GM18526 (cell line): ENCODE measurements around the gene ZNRF3.

Experiments
- POLR2A ChIP-seq: IDR thresholded peaks from 3 replicates; pipeline ENCODE4 v1.6.1; 2011; ENCODE audit not compliant: insufficient read length; ENCODE audit errors: extremely low read depth

Gene ZNRF3

GRCh38 chr22:29074276-29074772, 191.0 kb downstream of the ZNRF3 start:
- no peak for TF ChIP-seq POLR2A

DNA sequence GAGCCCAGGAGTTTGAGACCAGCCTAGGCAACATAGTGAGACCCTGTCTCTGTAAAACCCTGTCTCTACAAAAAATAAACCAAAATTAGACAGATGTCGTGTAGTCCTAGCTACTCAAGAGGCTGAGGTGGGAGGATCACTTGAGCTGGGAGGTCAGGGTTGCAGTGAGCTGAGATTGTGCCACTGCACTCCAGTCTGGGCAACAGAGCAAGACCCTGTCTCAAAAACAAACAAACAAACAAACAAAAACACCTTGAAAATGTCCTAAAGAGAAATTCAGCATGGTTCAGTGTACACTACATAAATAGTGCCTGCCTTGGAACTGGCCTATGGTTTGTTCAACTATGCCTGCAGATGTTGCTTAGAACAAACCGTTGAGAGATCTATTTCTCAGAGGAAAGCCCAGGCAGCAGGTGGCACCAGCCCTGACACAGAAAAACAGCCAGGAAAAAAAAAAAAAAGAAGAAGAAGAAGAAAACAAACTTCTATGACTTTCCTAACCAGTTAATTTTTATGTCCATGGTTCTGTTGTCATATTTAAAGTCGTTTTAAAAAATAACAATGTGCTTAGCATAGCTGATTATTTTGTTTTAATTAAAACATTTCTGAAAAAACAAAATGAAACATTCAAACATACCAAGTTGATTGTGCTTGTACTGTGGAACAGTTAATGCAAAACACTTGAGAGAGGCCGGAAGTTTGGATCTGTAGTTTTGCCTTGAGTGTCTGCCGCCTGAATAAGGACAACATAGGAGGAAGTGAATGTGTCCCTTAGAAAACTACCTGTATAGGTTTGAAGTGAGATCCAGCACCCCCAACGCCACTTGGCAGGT, 194.9 kb downstream of the ZNRF3 start:
- TF ChIP-seq POLR2A: no peak

DNA sequence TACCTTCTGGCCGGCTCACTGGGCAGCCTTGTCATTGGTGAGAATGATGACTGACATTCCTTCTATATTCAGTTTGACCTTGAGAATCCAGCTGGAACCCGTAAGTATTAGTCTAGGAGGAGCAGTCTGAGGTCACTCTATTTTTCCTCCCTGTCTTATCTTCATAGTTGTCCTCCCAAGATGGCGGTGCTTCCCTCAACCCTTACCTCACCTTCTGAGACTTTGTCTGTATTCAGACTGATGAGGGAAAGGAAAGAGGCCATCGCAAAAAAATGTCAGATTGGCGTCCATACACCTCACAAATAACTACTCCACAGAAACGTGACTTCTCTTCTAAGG, 195.5 kb downstream of the ZNRF3 start:
- no peak for TF ChIP-seq POLR2A

DNA sequence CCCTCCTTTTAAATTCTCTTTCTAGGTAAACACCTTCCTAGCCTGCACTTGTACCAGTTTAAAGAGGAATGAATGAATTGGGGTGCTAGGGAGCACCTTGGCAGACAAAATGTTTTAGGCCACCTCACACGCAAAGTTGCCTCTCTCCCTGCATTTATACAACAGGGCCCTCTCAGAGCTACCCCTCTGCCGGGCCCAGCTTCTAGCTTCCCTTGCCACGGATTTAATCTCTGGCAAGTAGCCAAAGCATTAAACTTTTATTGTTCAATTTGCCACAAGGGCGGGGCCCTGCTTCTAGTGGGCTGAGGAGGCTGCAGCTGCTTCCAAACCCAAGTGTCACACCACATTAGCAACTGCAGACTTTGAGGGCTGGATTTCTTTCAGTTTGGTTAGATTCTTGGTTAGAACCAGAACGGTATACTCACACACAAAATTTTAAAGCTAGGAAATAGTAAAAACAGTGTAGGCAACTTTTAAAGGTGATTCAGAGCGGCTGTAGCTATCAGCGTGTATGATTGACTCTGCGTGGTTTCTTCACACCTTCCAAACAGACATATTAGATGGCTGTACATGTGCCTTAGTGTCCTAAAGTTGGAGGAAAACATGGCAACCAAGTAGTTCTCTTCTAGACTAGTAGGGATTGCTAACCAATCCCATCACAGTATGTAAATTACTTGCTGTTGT, 196.0 kb downstream of the ZNRF3 start:
- no peak for TF ChIP-seq POLR2A

- no peak for TF ChIP-seq POLR2A
Measured at GRCh38 chr22:29080106-29080975, 197.0 kb downstream of the ZNRF3 start.

DNA sequence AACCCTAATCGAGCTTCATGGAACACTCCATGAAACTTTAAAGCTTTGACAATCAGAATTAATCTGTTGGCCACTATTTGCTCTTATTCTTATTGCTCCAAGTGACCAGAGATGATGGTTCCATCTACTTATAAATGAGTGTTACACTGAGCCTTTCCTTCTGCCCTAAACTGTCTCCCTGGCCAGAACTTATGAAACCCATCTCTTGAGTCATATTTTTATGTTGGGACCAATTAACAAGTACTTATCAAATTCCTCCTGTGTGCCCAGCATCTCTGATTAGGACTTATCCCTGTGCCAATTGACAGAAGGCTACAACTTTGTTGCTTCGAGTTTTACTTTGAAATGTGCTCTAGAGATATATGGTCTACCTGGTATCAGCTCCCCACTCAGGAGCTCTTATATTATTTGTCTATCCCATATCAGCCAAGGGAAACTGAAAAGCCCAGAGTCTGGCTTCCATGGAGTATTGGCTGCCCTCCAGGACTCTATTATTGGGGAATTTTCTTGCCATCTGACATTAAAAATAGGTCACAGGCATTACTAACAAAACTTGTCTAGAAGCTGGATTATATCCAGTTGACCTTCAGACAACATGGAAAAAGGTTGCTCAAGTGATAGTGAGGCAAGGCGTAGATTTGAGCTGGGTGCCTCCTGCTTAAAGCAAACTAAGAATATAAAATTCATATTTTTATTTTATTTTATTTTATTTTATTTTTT, 198.3 kb downstream of the ZNRF3 start:
- TF ChIP-seq POLR2A: no peak

GRCh38 chr22:29082826-29083545, 199.6 kb downstream of the ZNRF3 start:
- TF ChIP-seq POLR2A: no peak

DNA sequence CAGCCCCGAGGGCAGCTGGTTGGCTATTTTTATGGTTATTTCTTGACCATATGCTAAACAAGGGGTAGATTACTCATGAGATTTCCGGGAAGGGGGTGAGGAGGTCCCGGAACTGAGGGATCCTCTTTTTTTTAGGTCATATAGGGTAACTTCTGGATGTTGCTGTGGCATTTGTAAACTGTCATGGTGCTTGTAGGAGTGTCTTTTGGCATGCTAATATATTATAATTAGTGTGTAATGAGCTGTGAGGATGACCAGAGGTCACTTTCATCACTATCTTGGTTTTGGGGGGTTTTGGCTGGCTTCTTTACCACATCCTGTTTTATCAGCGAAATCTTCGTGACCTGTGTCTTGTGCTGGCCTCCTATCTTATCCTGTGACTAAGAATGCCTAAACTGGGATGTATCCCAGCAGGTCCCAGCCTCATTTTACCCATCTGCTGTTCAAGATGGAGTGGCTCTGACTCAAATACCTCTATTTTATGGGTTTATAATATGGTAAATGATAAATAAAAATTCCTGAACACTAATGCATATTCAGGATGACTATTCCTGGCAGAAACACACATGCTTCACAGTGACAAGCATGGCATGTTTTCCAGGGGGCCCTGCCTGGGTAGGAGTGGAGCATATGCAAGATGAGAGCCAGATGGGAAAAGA, 200.7 kb downstream of the ZNRF3 start:
- no peak for TF ChIP-seq POLR2A

GRCh38 chr22:29087012-29087411, 203.6 kb downstream of the ZNRF3 start:
- no peak for TF ChIP-seq POLR2A

- no peak for TF ChIP-seq POLR2A
Measured at GRCh38 chr22:29088809-29089208, 205.4 kb downstream of the ZNRF3 start.

DNA sequence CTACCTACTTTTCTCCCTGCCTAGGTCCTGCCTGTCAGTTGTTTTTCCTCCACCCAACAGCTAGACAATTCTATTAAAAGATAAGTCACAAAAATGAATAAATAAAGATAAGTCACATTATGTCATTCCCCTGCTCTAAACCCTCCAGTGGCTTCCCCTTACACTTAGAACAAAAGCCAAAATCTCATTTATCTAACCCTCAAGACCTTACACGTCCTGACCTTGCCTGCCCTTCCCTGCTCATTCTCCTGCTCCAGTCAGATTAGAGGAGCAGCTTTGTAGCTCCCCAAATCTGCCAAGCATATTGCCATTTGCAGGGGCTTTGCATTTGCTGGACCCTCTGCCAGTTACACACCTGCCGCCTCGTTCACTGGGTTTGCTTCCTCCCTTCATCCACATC, 206.1 kb downstream of the ZNRF3 start:
- no peak for TF ChIP-seq POLR2A

DNA sequence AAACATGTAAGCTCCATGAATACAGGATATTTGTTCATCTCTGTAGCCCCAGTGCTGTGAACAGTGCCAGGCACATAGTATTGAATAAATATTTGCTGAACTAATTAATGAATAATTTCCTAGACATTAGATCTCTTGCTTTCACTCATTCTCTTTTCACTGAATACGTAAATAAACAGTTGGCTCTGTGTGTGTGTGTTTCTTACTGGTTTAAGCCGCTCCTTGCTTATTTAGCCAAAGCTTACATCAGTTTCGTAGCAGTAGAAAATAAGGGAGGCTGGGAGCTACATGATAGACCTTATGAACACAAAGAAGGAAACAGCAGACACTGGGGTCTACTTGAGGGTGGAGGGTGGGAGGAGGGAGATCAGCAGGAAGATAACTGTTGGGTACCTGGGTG, 206.7 kb downstream of the ZNRF3 start:
- no peak for TF ChIP-seq POLR2A

GRCh38 chr22:29092243-29092642, 208.9 kb downstream of the ZNRF3 start:
- TF ChIP-seq POLR2A: no peak

DNA sequence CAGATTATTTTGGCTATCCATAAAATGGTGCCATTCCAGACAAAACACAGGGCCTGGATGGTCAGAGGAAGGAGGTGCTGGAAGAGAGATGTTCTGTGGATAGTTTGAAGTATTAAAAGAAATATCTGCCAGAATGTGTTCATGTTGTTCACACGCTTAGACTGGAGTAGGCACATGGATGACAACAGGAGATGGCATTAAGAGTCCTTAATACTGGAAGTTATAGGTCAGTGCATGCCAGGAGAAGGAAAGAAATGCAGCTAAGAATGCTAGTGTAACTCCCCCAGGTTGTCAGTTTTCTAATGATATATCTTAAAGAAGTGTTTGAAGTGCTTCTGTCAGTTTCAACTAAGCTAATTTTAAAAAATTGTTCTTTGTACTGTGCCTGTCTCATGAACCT, 209.7 kb downstream of the ZNRF3 start:
- TF ChIP-seq POLR2A: no peak
